Occipital lobe (tissue), 2 donors: ENCODE measurements around the gene METTL18. TPM values are rescaled to one million over a fixed set of nuclear protein-coding genes. Genes with fewer than 3 reads are reported as not detected.

Experiments
- DNase-seq: peaks from one replicate; lab custom pipeline; 2025; lab: John Stamatoyannopoulos, UW
- total RNA-seq: library from RNA; depleted of rRNA; stranded (reverse); fragments of >200 nt; gene quantifications from one replicate; pipeline ENCODE4 v1.2.3, GENCODE V29; 2014

METTL18 gene
- total RNA-seq, 1 donor from 2014 or later = 10.0 TPM

DNA sequence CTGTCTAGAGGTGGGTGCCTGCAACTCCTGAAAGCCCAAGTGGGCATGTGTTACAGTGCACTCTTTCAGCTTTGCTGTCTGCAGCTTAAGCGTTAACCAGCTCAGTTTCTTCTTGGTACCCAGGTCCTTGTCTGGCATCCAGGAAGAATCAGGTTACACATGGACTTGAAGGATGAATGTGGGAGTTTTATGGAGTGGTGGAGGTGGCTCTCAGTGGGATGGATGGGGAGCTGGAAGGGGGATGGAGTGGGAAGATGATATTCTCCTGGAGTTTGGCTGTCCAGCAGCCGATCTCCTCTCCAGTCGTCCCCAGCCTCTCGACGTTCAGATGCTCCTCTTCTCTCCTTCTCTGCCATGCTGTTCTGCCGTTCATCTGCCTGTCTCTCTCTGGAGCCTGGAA, 9.4 kb downstream of the METTL18 start:
- DNase-seq = no peak

GRCh38 chr1:169784102-169784501, 10.6 kb downstream of the METTL18 start:
- no peak for DNase-seq

GRCh38 chr1:169782596-169782995, 12.1 kb downstream of the METTL18 start:
- DNase-seq = no peak

GRCh38 chr1:169779970-169780369, 14.7 kb downstream of the METTL18 start:
- no peak for DNase-seq

DNA sequence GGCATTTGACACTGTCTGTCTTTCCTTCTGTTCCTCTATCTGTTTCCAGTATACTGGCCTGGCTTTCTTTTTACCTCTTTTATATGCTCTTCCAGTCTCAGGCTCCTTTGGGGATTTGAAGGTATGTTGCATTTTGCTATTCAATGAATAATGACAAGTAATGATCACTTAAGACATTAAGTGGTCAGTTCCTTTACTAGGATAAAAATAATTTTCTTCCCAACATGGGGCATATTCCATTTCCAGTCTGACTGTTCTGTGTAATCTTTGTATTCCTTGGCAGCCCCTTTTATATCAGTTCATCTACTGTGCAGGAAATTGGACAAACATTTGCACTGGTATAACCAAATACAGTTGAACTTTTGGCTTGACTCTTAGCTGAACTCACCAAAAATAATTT, 15.6 kb downstream of the METTL18 start:
- no peak for DNase-seq

DNA sequence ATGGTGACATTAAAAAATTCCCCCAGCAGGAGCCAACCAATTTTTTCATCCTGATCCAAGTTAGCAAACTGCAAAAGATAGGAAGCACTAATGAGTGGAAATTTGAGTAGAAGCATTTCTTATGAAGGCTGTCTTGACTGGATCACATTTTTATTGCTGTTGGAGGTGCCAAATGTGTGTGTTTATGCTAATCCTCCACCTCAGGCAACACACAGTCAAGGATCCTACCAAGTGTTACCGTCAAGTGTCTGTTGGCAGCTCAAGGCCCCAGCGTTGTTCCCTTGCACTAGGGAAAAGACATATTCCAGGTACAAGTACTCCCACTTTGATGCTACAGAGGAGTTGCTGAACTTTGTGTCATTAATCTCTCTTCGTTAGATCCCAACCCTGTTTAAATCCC, 18.3 kb downstream of the METTL18 start:
- no peak for DNase-seq

- DNase-seq = no peak
Measured at GRCh38 chr1:169768161-169768560, 26.5 kb downstream of the METTL18 start.

- no peak for DNase-seq
Measured at GRCh38 chr1:169765580-169766331, 29.0 kb downstream of the METTL18 start.

- DNase-seq = no peak
Measured at GRCh38 chr1:169764919-169765318, 29.8 kb downstream of the METTL18 start.

GRCh38 chr1:169762699-169763098, 32.0 kb downstream of the METTL18 start:
- no peak for DNase-seq

GRCh38 chr1:169759038-169759437, 35.7 kb downstream of the METTL18 start:
- no peak for DNase-seq

DNA sequence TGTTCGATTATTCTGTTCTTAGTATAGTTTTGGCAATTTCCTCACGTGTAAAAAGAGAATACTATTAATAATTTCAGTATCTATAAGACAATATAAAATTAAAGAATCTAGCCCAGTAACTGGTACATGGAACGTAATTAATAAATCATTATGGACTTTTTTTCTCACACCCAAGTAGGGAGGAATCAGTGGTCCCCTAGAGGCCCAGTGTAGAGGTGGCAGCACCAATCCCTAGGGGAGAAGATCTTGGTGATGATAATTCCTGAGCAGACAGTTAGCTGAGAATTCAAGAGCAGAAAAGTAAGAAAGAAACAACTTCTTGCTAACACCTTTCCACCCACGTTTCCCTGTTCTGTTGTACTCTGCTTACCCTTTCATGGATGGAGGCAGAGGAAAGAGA, 41.2 kb downstream of the METTL18 start:
- no peak for DNase-seq

- no peak for DNase-seq
Measured at GRCh38 chr1:169750041-169750440, 44.7 kb downstream of the METTL18 start.

GRCh38 chr1:169746550-169746949, 48.2 kb downstream of the METTL18 start:
- DNase-seq = no peak

DNA sequence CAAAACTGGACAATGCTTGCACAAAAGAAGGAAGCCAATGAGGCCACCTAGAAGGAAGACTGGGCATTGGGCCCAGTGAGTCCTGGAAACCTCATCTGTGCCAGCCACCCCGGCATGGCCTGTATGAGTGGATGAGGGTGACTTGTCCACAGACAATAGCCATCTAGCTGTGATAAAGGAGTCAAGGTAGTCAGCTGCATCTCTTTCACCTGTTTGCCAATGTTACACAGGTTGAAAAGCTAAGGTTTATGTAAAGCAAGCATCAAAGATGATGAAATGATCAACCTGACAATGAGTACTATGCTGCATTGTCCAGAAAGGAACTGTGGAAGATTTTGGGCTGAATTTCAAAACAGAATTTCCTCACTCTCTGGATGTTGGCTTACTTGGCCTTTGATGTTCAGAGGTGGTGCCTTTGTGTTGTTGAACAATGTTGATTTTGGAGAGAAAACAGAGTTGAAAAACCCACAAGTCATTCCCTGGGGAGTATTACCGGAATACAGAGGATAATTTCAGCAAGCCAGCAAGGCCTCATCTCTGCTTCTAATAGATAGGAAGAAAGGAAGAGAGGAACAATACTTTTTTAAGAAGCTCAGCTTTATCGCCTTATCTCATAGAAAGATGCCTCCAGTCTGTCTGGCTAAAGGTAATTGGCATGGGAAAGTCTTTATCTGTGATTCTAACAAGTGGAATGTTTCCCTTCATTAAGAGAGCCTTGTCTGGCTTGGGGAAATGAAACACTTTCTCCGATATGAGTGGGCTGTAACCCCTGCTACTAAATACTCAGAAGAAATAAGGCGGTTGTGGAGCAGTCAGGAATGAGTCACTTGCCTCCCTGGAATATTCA, 49.5 kb downstream of the METTL18 start:
- no peak for DNase-seq

Other genes with a start within 250 kb of the METTL18 start
- gene F5, start 208.4 kb downstream of the METTL18 start, total RNA-seq = under 0.01 TPM
- gene SELP, start 164.8 kb downstream of the METTL18 start, total RNA-seq = 0.16 TPM
- 0.47 TPM for gene SELL, start 83.3 kb downstream of the METTL18 start, total RNA-seq
- 0.94 TPM for gene SELE, start 60.8 kb downstream of the METTL18 start, total RNA-seq
- gene SCYL3, start 99.0 kb upstream of the METTL18 start, total RNA-seq = 14.2 TPM